ENCODE results near the gene WIPF1.

WIPF1 gene

GRCh38 chr2:174595116-174595809 is 2.3 kb downstream of the WIPF1 start:
- DNase-seq, result peak; percentile 53

DNA sequence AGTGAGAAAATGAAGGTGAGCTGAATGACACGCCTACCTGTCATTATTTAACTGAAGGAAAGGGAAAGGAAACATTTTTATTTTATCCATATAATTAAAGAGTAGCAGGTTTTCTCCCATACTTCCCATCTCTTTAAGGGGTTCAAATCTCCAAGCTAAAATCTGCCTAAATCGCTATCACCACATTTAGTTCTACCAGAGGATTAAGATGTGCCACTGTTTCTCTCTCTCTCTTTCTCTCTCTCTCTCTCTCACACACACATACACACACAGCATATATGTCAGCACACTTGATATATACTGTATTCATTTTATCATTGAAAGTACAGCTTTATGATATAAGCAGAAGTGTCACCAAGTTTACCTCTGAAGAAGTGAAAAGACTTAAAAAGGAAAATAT is 3.1 kb downstream of the WIPF1 start:
- no peak for DNase-seq

DNA sequence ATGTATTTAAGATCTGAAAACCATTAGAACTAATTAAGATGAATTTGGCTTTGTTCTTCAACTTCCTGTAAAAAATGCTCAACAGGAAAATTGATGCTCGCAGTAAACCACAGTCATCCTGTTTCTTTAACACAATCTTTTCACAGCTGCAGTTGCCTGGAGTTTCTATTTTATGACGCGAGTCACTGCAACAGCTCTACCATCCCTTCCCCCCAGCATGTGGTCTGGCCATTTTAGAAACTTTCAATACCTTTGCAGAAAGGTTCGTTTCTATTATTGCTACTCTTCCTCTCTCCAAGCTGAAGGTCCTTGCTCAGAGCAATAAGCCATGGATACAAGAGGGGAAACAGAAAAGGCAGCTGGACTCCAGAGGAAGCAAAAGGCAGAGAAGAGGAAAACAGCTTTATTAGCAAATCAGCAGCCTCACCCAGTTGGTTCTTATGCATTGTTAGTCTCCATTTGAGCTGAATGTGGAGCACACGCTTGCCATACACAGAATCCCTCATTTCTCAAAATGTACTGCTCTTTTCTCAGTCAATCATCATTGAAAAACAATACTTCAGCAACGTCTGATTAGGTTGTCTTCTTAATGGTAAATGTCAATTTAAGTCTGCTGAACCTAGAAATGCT is 3.9 kb downstream of the WIPF1 start:
- peak; percentile 92 for DNase-seq

GRCh38 chr2:174593041-174593440 is 4.6 kb downstream of the WIPF1 start:
- no peak for DNase-seq

DNA sequence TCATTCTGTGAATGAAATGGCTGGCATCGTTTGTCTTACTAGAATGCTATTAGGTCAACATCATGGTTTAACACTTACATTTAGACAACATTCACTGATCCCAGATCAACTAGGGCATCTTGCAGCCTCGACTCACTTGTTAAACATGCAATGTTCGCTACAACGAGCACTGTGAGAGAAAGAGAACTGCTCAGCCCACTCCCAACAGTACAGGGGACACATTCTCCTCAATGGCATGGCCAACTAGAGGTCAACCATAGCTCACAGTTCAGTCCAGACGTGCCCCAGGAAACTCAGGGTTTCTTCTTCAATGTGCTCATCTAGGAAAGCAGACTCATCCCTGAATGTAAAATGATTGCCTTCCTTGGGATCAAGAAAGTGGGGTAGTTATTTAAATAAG is 5.9 kb downstream of the WIPF1 start:
- no peak for DNase-seq

DNA sequence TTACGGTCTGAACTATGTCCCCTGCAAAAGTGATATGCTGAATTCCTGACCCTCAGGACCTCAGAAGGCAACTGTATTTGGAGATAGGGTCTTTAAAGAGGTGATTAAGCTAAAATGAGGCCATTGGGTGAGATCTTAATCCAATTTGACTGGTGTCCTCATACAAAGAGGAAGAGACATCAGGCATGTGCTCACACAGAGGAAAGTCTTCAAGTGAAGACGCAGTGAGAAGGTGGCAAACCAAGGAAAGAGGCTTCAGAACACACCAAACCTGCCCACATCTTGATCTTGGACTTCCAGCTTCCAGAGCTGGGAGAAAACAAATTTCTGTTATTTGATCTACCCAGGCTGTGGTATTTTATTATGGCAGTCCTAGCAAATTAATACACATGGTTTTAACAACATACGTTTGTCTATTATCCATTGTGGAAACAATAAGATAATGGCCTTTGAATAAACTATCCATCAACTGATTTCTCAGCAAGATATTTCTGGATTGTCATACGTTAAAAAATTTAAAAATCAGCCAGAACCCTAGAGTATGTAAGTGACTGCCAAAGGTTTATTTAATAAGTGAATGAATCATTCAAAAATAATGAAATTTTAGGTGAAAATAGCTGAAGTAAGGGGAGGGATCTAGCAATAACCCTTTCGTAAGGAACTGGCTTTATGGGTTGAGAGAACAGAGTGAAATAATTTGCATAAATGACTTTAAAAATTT is 6.5 kb downstream of the WIPF1 start:
- DNase-seq, result no peak

DNA sequence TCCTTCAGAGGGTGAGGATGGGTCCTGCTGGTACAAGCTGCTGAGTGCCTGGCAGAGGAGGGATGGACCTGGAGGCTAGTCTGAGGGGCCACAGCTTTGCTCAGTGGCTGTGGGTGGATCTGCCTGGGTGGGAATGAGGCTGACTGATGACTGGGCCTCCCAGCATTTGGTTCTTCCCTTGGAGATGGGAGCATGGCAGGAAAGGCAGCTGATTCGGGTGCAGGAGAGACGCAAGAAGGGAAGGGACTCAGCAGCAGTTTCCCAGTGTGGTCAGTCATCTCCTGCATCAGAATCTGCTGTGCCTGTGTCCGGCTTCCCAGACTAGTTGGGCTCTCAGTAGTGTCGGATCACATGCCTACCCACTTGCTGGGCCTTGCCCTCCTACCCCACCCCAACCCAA is 7.3 kb downstream of the WIPF1 start:
- DNase-seq, result no peak

DNA sequence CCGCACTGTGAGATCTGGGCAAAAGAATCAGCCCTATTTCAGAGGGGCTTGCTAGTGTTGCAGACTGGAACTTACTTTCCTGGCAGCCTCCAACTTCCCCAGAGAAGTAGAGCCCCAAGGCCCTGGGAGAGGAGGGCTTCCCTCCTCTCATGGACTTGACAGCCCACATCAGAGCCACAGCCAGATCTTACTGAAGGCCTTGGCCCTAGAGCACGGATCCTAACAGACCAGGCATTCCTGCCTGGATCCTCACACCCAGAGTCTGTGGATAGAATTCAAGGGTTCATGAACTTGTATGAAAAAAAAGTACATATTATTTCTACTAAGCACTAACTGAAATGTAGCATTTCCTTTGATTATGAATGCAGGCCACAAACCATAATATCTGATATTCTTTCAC is 8.3 kb downstream of the WIPF1 start:
- no peak for DNase-seq

GRCh38 chr2:174588463-174588862 is 9.1 kb downstream of the WIPF1 start:
- no peak for DNase-seq

DNA sequence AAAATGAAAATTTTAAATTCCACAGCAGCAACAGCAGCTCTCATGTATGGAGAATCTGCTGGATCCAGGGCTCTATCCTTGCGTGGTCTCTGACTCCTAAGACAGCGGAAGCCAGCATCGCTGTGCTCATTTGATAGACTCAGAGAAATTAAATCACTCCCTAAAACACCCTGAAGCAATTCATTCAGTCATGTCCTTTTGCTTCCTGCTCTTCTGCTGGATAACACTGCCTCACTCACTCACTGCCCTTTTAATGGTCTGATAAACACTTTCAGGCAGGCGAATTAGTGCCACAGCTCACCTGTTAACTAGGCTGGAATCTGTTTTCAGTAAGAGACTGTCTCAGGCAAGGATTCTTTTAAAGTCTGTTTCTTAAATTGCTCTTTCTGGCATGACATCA is 10.0 kb downstream of the WIPF1 start:
- DNase-seq, result no peak

- no peak for DNase-seq
Measured at GRCh38 chr2:174586418-174587295, 10.9 kb downstream of the WIPF1 start.

GRCh38 chr2:174585657-174586252 is 11.8 kb downstream of the WIPF1 start:
- no peak for DNase-seq

- DNase-seq, result no peak
Measured at GRCh38 chr2:174585146-174585545, 12.5 kb downstream of the WIPF1 start.

- peak; percentile 47 for DNase-seq
Measured at GRCh38 chr2:174581491-174581890, 16.1 kb downstream of the WIPF1 start.

GRCh38 chr2:174580951-174581350 is 16.7 kb downstream of the WIPF1 start:
- no peak for DNase-seq

GRCh38 chr2:174577967-174578589 is 19.5 kb downstream of the WIPF1 start:
- peak; percentile 75 for DNase-seq

DNA sequence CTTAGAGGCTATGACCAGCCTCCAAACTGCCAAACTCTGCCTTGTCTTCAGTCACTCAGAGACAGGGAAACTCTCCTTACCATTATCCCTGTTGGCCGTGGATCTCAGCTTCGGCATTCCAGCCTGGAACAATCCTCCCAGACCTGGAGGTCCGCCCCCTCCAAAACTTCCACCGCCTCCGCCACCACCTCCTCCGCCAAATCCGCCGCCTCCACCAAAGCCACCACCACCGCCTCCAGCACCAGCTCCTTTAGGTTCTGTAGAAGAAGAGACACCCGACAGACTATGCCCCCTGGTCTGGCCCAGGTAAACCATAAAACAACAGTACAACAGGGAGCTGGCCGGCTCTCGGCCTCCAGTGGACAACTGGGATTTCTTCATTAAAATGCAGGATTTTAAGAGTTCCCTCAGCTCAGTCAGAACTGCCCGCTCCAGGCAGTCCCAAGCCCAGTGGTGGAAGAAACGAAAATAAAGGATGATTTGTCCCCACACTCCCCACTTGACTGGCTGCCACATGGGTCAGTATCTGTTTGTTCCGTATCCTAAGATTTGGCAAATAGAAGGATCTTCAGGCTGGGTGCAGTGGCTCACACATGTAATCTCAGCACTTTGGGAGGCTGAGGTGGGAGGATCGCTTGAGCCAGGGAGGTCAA is 22.4 kb downstream of the WIPF1 start:
- DNase-seq, result no peak

DNA sequence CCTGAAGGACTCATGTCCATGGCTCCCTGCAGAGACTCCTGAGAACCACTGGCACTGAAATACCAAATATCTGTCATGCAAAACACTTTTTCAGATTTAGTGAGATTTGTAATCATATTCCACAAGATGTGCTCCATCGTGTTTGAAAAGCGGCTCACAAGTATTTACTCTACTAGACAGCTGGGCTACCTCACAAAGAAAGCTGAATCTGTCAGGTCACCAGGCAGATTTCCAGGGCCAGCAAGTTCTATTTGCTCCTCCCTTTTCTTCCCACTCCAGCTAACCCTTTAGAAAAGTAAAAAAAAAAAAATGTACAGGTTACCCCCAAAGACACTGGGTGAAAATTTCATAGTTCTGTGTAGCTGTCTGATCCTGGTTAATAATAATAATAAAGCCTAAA is 22.9 kb downstream of the WIPF1 start:
- DNase-seq, result no peak

DNA sequence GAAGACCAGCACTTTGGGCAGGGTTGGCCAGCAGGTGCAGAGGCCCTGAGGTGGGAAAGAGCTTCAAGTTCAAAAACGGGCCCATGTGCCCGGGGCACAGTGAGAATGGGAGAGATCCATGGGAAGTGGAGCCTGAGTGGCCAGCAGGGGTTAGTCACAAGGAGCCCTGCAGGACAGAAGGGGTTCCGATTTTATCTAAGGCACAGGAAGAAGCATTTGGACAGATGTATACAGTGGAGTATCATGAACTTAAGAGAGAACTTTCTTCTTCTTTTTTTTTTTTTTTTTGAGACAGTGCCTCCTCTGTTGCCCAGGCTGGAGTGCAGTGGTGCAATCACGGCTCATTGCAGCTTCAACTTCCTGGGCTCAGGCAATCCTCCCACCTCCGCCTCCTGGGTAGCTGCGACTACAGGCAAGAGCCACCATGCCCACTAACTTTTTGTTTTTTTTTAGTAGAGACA is 24.0 kb downstream of the WIPF1 start:
- peak; percentile 48 for DNase-seq

DNA sequence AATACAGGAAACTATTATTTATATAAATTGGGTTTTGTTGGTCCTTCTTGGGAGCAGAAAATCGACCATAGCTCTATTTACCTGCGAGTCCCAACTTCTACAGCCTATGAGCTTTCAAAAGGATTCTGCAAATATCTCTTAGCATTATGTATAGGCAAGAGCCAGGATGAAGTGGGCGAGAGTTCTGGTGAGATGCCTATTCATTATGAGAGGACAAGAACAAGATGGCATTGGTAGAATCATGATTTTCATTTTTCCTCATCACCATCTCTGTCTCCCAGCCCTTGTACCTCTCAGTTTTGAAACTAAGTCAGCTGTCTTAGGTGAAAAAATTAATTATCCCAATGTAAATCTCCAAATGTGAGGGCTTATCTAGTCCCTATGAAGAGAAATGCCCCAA is 25.0 kb downstream of the WIPF1 start:
- DNase-seq, result peak; percentile 73

DNA sequence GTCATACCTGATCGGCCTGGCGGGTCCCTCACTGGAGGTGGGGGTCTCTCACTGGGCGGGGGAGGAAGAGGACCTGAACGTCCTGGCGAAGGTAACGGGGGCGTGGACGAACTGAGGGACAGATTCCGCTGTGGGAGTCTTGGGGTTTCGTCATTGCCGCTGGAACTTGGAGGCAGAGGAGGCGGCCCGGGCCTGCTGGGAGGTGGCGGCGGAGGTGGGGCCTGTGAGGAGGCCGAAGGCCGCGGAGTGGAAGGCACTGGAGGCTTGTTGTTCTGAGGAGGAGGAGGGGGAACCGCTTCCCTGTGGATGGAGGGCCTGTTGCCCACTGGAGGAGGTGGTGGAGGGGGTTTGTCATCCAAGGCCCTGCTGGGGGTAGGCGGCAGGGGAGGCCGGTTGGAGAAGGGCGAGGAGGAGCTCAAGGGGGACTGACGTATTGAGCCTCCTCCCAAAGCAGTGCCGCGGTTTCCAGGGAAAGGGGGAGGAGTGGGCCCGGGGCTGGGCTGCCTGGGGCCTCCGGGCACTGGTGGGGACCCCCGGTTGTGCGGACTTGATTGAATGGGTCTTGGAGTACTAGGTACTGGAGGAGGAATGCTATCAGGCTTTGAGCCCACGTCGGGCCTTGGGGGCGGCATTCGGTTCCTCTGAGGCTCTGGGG is 25.8 kb downstream of the WIPF1 start:
- no peak for DNase-seq

All from activated CD4-positive, alpha-beta T cell treated with anti-CD3 and anti-CD28 coated beads, Interleukin-2, amount 50 U/mL, for 16 hours (primary cell).